K562 (cell line): ENCODE measurements around the gene NF1. TPM values are rescaled to one million over a fixed set of nuclear protein-coding genes. Genes with fewer than 3 reads are reported as not detected.

Experiments used
- NFIC ChIP-seq: fragments of 450-650 bp; IDR thresholded peaks from 2 replicates; pipeline ENCODE4 v1.6.1; 2017; ENCODE audit warnings: mild to moderate bottlenecking, inconsistent platforms
- SMARCA4 ChIP-seq: fragments of 450-650 bp; IDR thresholded peaks from 2 replicates; pipeline ENCODE4 v1.6.1; 2016
- SPI1 ChIP-seq: IDR thresholded peaks from 2 replicates; pipeline ENCODE4 v1.6.1; 2011; ENCODE audit warnings: low read depth, low read length, control low read depth, borderline replicate concordance
- microRNA-seq: library from miRNA; unstranded; fragments of <30 nt; microRNA quantifications from one replicate; pipeline ENCODE4, GENCODE V29; 2018; ENCODE audit warnings: borderline microRNAs expressed
- polyA plus RNA-seq, 8 experiments: library from polyadenylated mRNA; depleted of rRNA in 4 of 8; stranded (reverse) in 5 of 8; unstranded in 3 of 8; fragments of >200 nt; fragmentation: Nextera tagmentation in 2 of 8; fragmentation: Illumina TruSeq in 1 of 8; extraction: Ambion mirVana in 2 of 8; extraction: Trizol in 1 of 8; gene quantifications; 2 replicates each; pipeline versions ENCODE4 v1.2.1 to v1.2.3, GENCODE V29; 2011 to 2014; ENCODE audit warnings: inconsistent platforms in 1 of 8, missing spikeins in 1 of 8
- small RNA-seq: library from RNA; depleted of rRNA; stranded (forward); fragments of <200 nt; gene quantifications from one replicate; pipeline ENCODE3, GENCODE V24; 2014
- total RNA-seq, 7 experiments: library from RNA; depleted of rRNA in 6 of 7; stranded (reverse); fragments of >200 nt in 6 of 7; fragmentation: Illumina TruSeq in 2 of 7; extraction: Trizol in 2 of 7; gene quantifications; 2 replicates each; pipeline versions ENCODE4 v1.2.1 to v1.2.3, GENCODE V29; 2011 to 2021; ENCODE audit warnings: low replicate concordance in 1 of 7

NF1 gene
- total and polyA plus RNA-seq, 9 of the 15 experiments (the other 6 are each of a cell fraction or from before 2014, with no cell fraction given): 3.4 to 41.9 (median 24.3) TPM

DNA sequence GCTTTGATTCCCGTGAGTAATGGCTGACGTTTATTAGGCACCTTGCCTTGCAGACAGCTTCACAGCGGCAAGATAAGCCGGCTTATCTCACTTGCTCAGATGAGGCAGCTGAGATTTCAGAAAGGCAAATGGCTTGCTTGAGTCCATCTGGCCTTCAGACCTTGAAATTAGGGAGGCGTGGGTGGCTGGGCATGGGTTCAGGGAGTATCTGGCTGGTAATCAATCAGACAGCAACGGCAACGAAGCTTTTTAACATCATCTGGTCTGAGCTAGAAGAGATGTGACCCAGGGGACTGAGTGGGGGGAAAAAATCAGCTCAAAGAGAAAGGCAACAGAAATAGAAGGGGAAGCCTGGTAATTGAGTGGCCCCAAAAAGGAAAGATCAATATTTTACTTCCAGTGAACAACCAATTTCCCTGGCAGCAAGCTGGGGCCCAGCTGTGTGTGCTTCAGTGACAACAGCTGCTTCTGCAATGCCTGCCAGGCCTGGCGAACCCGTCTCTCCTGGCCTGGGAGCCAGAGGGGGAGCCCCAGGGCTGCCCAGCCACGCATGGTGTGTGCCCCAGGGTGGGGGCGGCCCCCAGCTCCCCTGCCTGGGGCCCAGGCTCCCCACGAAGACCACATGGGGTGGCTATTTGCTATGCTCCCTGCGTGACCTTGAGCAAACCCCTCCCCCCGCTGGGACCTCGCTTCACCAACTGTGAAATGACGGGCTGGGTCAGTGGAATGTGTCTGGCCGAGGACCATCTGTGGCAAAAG, 330.7 kb downstream of the NF1 start (continued):
- TF ChIP-seq NFIC: peak; percentile 50; the same call in 1 of the 2 replicates
- TF ChIP-seq SMARCA4: 0 out of 2 replicates have a peak, but pooled peaks have one; percentile 13
- no peak for TF ChIP-seq SPI1

Small RNAs within 50 kb of the gene (microRNA-seq; reads per million reads assigned to microRNA genes)
- gene MIR4733: 1.2 reads per million, percentile 13 among the genes with 10 or more reads in this experiment

Small RNAs within 50 kb of the gene (small RNA-seq; reads per million reads assigned to genes)
- not detected for gene MIR4733

Other genes starting within 250 kb of the NF1 start
- 12.5 and 17.2 TPM in 2 replicates for gene TEFM, start 188.7 kb upstream of the NF1 start, total RNA-seq (2014; rRNA removed)
- 29.7 and 37.7 TPM in 2 replicates for gene TEFM, start 188.7 kb upstream of the NF1 start, total RNA-seq (2014; rRNA removed; fragmentation: Illumina TruSeq; extraction: Trizol)
- gene TEFM, start 188.7 kb upstream of the NF1 start, total RNA-seq (2015; rRNA removed; fragmentation: Illumina TruSeq; extraction: Trizol): 22.1 and 23.6 TPM in 2 replicates
- 16.1 and 17.1 TPM in 2 replicates for gene TEFM, start 188.7 kb upstream of the NF1 start, total RNA-seq (2021)
- 13.3 and 23.3 TPM in 2 replicates for gene TEFM, start 188.7 kb upstream of the NF1 start, polyA plus RNA-seq (2011; rRNA removed)
- 35.7 and 37.1 TPM in 2 replicates for gene TEFM, start 188.7 kb upstream of the NF1 start, polyA plus RNA-seq (2014; fragmentation: Illumina TruSeq; extraction: Trizol)
- 10 to 100 TPM; 59.2 to 60.3 TPM for gene TEFM, start 188.7 kb upstream of the NF1 start, polyA plus RNA-seq (2014; fragmentation: Nextera tagmentation; extraction: Ambion mirVana)
- 21.8 and 22.6 TPM in 2 replicates for gene TEFM, start 188.7 kb upstream of the NF1 start, polyA plus RNA-seq (2014; rRNA removed)
- 0.73 TPM in 1 of 2 replicates, not detected in the other for gene ADAP2, start 173.0 kb upstream of the NF1 start, total RNA-seq (2014; rRNA removed)
- gene ADAP2, start 173.0 kb upstream of the NF1 start, total RNA-seq (2014; rRNA removed; fragmentation: Illumina TruSeq; extraction: Trizol): 0.25 TPM in 1 of 2 replicates, not detected in the other
- gene ADAP2, start 173.0 kb upstream of the NF1 start, total RNA-seq (2015; rRNA removed; fragmentation: Illumina TruSeq; extraction: Trizol): not detected in 2 replicates
- gene ADAP2, start 173.0 kb upstream of the NF1 start, total RNA-seq (2021): 0.20 and 0.58 TPM in 2 replicates
- gene ADAP2, start 173.0 kb upstream of the NF1 start, polyA plus RNA-seq (2011; rRNA removed): 0.06 TPM in 1 of 2 replicates, not detected in the other
- gene ADAP2, start 173.0 kb upstream of the NF1 start, polyA plus RNA-seq (2014; fragmentation: Illumina TruSeq; extraction: Trizol): not detected in 2 replicates
- not detected for gene ADAP2, start 173.0 kb upstream of the NF1 start, polyA plus RNA-seq (2014; fragmentation: Nextera tagmentation; extraction: Ambion mirVana)
- not detected in 2 replicates for gene ADAP2, start 173.0 kb upstream of the NF1 start, polyA plus RNA-seq (2014; rRNA removed)
- not detected in 2 replicates for gene RNF135, start 123.9 kb upstream of the NF1 start, total RNA-seq (2014; rRNA removed)
- not detected in 2 replicates for gene RNF135, start 123.9 kb upstream of the NF1 start, total RNA-seq (2014; rRNA removed; fragmentation: Illumina TruSeq; extraction: Trizol)
- not detected in 2 replicates for gene RNF135, start 123.9 kb upstream of the NF1 start, total RNA-seq (2015; rRNA removed; fragmentation: Illumina TruSeq; extraction: Trizol)
- gene RNF135, start 123.9 kb upstream of the NF1 start, total RNA-seq (2021): 0.09 TPM in 1 of 2 replicates, not detected in the other
- gene RNF135, start 123.9 kb upstream of the NF1 start, polyA plus RNA-seq (2011; rRNA removed): 0.08 TPM in 1 of 2 replicates, not detected in the other
- not detected in 2 replicates for gene RNF135, start 123.9 kb upstream of the NF1 start, polyA plus RNA-seq (2014; fragmentation: Illumina TruSeq; extraction: Trizol)
- gene RNF135, start 123.9 kb upstream of the NF1 start, polyA plus RNA-seq (2014; fragmentation: Nextera tagmentation; extraction: Ambion mirVana): not detected
- gene RNF135, start 123.9 kb upstream of the NF1 start, polyA plus RNA-seq (2014; rRNA removed): not detected in 2 replicates
- not detected in 2 replicates for gene OMG, start 202.3 kb downstream of the NF1 start, total RNA-seq (2014; rRNA removed)
- not detected in 2 replicates for gene OMG, start 202.3 kb downstream of the NF1 start, total RNA-seq (2014; rRNA removed; fragmentation: Illumina TruSeq; extraction: Trizol)
- gene OMG, start 202.3 kb downstream of the NF1 start, total RNA-seq (2015; rRNA removed; fragmentation: Illumina TruSeq; extraction: Trizol): 0.11 TPM in 1 of 2 replicates, not detected in the other
- not detected in 2 replicates for gene OMG, start 202.3 kb downstream of the NF1 start, total RNA-seq (2021)
- gene OMG, start 202.3 kb downstream of the NF1 start, polyA plus RNA-seq (2011; rRNA removed): 0.03 TPM in 1 of 2 replicates, not detected in the other
- not detected in 2 replicates for gene OMG, start 202.3 kb downstream of the NF1 start, polyA plus RNA-seq (2014; fragmentation: Illumina TruSeq; extraction: Trizol)
- under 1 TPM in 1 of 2 experiments, not detected in 1; 0.41 TPM for gene OMG, start 202.3 kb downstream of the NF1 start, polyA plus RNA-seq (2014; fragmentation: Nextera tagmentation; extraction: Ambion mirVana)
- gene OMG, start 202.3 kb downstream of the NF1 start, polyA plus RNA-seq (2014; rRNA removed): not detected in 2 replicates
- gene EVI2B, start 219.1 kb downstream of the NF1 start, total RNA-seq (2014; rRNA removed): 0.54 and 0.82 TPM in 2 replicates
- gene EVI2B, start 219.1 kb downstream of the NF1 start, total RNA-seq (2014; rRNA removed; fragmentation: Illumina TruSeq; extraction: Trizol): 1.9 and 2.1 TPM in 2 replicates
- 8.0 TPM in 2 replicates for gene EVI2B, start 219.1 kb downstream of the NF1 start, total RNA-seq (2015; rRNA removed; fragmentation: Illumina TruSeq; extraction: Trizol)
- 1.7 and 2.0 TPM in 2 replicates for gene EVI2B, start 219.1 kb downstream of the NF1 start, total RNA-seq (2021)
- gene EVI2B, start 219.1 kb downstream of the NF1 start, polyA plus RNA-seq (2011; rRNA removed): 2.5 and 3.4 TPM in 2 replicates
- 6.5 and 7.1 TPM in 2 replicates for gene EVI2B, start 219.1 kb downstream of the NF1 start, polyA plus RNA-seq (2014; fragmentation: Illumina TruSeq; extraction: Trizol)
- 1 to 10 TPM; 1.7 to 2.9 TPM for gene EVI2B, start 219.1 kb downstream of the NF1 start, polyA plus RNA-seq (2014; fragmentation: Nextera tagmentation; extraction: Ambion mirVana)
- gene EVI2B, start 219.1 kb downstream of the NF1 start, polyA plus RNA-seq (2014; rRNA removed): 2.5 and 3.9 TPM in 2 replicates
- not detected in 2 replicates for gene EVI2A, start 226.6 kb downstream of the NF1 start, total RNA-seq (2014; rRNA removed)
- 0.16 TPM in 1 of 2 replicates, not detected in the other for gene EVI2A, start 226.6 kb downstream of the NF1 start, total RNA-seq (2014; rRNA removed; fragmentation: Illumina TruSeq; extraction: Trizol)
- gene EVI2A, start 226.6 kb downstream of the NF1 start, total RNA-seq (2015; rRNA removed; fragmentation: Illumina TruSeq; extraction: Trizol): 0.38 TPM in 1 of 2 replicates, not detected in the other
- 0.13 TPM in 2 replicates for gene EVI2A, start 226.6 kb downstream of the NF1 start, total RNA-seq (2021)
- gene EVI2A, start 226.6 kb downstream of the NF1 start, polyA plus RNA-seq (2011; rRNA removed): 0.06 and 0.08 TPM in 2 replicates
- gene EVI2A, start 226.6 kb downstream of the NF1 start, polyA plus RNA-seq (2014; fragmentation: Illumina TruSeq; extraction: Trizol): 0.10 TPM in 1 of 2 replicates, not detected in the other
- gene EVI2A, start 226.6 kb downstream of the NF1 start, polyA plus RNA-seq (2014; fragmentation: Nextera tagmentation; extraction: Ambion mirVana): under 1 TPM; 0.17 to 0.37 TPM
- gene EVI2A, start 226.6 kb downstream of the NF1 start, polyA plus RNA-seq (2014; rRNA removed): 0.20 TPM in 1 of 2 replicates, not detected in the other